GM12864 (cell line): ENCODE measurements around the gene SHTN1.

ENCODE experiments used
- DNase-seq: peaks from one replicate; pipeline ENCODE4 v3.0.0-alpha.2; 2011; ENCODE audit warnings: low read depth
- H3K4me3 ChIP-seq: 2 replicates; pipeline ENCODE4 v1.5.1; 2011; ENCODE audit warnings: mild to moderate bottlenecking, low read depth, low read length, control low read depth
- TF ChIP-seq, protein P1 (sequence below): IDR thresholded peaks from 2 replicates; pipeline ENCODE4 v1.5.1; 2011; ENCODE audit warnings: low read depth, mild to moderate bottlenecking, moderate library complexity, low read length, control low read depth, inconsistent platforms; ENCODE audit errors: missing control alignments

SHTN1 gene

DNA sequence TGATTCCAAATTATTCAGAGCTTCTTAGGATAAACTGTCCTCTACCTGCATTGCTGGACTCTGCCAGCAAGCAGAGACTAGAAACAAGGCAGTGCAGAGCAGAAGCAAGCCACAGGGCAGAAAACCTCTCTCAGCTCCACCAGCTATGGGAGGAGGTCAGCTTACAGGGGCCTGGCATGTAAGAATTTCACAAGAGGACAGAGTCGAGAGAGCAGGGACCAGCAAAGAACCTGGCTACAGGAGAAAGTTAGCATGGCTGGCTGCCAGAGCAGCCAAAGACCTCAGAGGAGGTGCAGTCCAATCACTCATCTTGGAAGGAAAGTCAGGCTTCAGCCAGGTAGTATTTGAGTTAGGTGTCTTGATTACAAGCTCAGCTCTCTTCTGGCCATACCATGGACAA, 92.8 kb downstream of the SHTN1 start:
- no peak overlapping the region for H3K4me3 ChIP-seq
- TF ChIP-seq, protein P1, sequence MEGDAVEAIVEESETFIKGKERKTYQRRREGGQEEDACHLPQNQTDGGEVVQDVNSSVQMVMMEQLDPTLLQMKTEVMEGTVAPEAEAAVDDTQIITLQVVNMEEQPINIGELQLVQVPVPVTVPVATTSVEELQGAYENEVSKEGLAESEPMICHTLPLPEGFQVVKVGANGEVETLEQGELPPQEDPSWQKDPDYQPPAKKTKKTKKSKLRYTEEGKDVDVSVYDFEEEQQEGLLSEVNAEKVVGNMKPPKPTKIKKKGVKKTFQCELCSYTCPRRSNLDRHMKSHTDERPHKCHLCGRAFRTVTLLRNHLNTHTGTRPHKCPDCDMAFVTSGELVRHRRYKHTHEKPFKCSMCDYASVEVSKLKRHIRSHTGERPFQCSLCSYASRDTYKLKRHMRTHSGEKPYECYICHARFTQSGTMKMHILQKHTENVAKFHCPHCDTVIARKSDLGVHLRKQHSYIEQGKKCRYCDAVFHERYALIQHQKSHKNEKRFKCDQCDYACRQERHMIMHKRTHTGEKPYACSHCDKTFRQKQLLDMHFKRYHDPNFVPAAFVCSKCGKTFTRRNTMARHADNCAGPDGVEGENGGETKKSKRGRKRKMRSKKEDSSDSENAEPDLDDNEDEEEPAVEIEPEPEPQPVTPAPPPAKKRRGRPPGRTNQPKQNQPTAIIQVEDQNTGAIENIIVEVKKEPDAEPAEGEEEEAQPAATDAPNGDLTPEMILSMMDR: no peak
- DNase-seq: no peak

DNA sequence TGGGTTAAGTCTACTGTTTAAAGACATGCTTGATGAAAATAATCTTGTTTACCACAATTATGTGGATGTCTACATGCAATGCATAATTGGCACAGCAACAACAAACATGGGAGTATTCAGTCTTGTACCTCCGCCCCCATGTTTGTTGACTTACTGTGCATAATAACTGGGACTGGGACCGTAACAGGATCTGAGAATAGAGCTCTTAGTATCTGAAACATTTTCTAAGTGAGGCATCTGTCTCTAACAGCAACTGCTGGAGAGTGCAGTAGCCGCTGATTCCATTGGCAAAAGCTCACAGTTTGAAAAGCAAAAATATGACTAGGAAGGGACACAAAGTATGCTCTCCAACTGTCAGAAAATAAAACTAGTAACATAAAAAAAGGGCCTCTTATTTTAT, 94.1 kb downstream of the SHTN1 start:
- no peak for DNase-seq
- H3K4me3 ChIP-seq: no peak overlapping the region
- TF ChIP-seq, protein P1: no peak

DNA sequence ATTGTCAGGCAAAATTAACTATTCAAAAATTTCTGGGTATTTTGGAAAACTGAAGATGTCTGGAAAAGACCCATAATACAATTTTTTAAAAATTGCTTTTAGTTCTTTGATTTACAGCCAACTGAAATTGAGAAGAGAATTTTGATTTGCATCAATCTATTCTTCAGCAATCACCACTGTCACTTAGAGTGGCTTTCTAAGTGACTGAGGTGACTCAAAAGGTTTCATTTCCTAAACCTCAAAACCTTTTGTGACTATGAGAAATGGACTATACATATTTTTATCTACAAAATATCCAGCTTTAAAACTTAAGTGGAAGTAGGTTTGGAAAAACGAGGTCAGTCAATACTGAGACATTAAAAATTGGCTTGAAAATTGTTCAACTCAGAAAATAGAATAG, 95.7 kb downstream of the SHTN1 start:
- TF ChIP-seq, protein P1: no peak
- no peak for DNase-seq
- H3K4me3 ChIP-seq: no peak overlapping the region

DNA sequence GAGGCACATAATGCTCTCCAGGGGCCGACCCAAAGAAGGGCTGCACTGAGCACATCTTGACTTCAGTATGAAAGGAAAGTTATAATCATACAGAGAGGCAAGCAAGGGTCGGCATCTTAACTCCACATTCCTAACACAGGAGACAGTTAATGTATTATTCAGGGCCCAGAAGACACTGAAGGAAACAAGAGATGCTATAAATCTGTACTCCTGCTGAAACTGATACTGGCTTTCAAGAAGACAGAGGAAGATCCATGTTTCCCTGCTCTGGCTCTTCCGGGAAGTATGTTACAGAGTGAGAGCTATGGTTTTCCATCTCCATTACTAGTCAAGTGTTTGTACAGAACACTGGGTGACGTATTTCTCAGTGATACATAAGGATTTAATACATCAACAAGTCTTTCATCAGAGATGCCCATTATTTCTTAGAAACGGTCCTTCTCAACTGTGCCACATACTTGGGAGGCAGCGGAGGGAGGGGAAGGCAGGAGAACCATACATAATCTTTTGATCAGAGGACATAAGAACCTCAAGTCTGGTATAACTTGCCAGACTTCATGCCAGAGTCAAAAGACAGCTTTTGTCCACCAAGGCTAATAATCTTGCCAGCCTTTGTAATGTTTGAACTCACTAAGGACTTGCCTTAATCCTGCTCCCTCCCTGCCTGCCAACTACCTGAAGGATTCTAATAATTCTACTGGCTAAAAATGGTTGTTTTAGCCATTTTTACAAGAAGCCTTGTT, 97.6 kb downstream of the SHTN1 start:
- TF ChIP-seq, protein P1: no peak
- DNase-seq: no peak
- H3K4me3 ChIP-seq: no peak overlapping the region

DNA sequence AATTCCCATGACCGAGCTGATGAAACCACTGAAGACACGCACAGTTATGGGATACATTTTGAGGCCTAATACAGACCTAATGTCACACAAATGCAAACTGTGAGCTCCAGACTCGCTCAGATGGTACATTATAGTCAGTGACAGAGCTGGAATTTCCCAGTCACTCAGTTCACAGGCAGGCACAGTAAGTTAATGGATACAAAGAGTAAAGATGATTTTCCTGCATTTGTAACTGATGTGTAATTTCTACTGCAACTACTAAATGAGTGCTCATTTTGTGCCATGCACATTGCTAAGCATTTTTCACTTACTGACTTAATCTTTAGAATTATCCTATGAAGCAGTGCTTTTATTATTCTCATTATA, 99.2 kb downstream of the SHTN1 start:
- TF ChIP-seq, protein P1: no peak
- no peak for DNase-seq
- H3K4me3 ChIP-seq: no peak overlapping the region

DNA sequence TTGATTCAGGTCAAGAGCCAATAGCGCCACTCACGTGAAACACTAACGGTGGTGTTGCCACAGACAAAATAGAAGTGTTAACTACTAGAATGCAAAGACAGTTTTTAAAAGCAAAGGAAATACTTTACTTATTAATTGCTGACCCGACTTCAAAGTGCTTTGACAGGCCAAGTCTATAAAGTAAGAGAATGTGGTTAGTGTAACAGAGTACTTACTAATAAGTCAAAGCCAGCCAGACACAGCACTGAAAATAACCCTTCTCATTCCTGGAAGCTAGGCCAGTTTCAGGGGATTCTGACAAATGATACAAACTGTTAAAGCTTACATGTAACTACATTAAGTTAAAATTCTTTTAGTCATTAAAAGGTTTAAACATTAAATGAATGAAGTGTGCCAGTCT, 105.4 kb downstream of the SHTN1 start:
- TF ChIP-seq, protein P1: no peak
- no peak for DNase-seq
- no peak overlapping the region for H3K4me3 ChIP-seq

DNA sequence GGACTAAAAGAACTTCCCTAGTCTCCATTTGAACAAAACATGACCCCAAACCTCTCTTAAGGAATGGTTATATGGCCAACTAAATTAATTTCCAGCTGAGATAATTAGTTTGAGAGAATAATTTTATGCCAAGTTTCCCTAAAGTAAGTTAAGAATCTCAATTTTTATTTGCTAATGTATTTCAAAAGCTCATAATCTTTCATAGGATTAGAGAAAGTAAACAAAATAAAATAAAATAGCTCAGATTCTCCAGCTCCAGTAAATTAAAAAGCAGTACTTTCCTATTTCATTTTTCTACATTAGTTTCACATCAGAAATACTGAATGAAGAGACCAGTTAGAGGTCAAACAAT, 111.3 kb downstream of the SHTN1 start:
- no peak overlapping the region for H3K4me3 ChIP-seq
- TF ChIP-seq, protein P1: no peak
- DNase-seq: no peak
